C4-2B (cell line): ENCODE results near the gene PPP1CB.

Experiments used
- ZFX ChIP-seq: fragments of 450-650 bp; IDR thresholded peaks from 2 replicates; pipeline ENCODE4 v1.6.1; 2017
- TF ChIP-seq, protein P1 (sequence below): fragments of 450-650 bp; conservative IDR thresholded peaks from 2 replicates; pipeline ENCODE4 v1.5.1; 2017; ENCODE audit warnings: mild to moderate bottlenecking

DNA sequence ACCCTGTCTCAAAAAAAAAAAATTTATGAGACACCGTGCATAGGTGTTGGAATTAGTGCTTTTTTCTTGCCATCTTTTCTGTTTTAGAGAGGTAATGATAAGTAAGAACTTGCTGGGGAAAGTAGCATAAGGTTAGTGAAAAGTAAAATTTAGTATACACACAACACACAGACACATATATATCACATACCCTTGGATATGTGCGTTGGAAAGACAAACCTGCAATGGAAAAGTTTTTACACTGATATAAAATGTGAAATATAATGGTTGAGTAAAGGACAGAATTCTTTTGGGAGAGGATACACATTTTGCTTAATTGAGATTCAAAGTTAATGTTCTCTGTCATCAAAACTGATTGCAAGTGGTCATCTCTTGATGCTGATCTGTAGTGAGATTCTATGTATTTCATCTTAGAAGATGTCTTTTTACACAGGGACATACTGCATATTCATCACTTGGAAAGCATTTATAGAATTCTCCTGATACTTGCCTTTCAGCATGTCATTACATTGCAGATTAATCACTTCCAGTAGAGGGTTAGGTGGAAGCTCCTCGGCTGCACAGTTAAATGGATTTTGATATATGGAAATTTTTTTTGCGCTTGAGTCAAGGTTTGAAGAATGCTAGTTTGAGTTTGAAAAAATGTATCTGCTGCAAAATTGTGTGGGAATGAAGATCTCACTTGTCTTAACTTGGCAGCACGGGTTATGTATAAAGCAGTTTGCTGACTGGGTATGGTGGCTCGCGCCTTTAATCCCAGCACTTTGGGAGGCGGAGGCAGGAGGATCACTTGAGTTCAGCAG is 13.5 kb downstream of the PPP1CB start:
- TF ChIP-seq, protein P1, sequence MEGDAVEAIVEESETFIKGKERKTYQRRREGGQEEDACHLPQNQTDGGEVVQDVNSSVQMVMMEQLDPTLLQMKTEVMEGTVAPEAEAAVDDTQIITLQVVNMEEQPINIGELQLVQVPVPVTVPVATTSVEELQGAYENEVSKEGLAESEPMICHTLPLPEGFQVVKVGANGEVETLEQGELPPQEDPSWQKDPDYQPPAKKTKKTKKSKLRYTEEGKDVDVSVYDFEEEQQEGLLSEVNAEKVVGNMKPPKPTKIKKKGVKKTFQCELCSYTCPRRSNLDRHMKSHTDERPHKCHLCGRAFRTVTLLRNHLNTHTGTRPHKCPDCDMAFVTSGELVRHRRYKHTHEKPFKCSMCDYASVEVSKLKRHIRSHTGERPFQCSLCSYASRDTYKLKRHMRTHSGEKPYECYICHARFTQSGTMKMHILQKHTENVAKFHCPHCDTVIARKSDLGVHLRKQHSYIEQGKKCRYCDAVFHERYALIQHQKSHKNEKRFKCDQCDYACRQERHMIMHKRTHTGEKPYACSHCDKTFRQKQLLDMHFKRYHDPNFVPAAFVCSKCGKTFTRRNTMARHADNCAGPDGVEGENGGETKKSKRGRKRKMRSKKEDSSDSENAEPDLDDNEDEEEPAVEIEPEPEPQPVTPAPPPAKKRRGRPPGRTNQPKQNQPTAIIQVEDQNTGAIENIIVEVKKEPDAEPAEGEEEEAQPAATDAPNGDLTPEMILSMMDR: no peak
- TF ChIP-seq ZFX: no peak
